Brain microvascular endothelial cell (primary cell): ENCODE data around the gene HMGB1.

Experiments
- DNase-seq: peaks from one replicate; pipeline ENCODE4 v3.0.0-alpha.2; 2020
- H3K27ac ChIP-seq: fragments of 250-450 bp; sonication (Bioruptor Pico); 2 replicates; pipeline ENCODE4 v1.5.1; 2020; ENCODE audit warnings: mild to moderate bottlenecking, moderate library complexity
- H3K27me3 ChIP-seq: fragments of 250-450 bp; sonication (Bioruptor Pico); replicated peaks from 2 replicates; pipeline ENCODE4 v1.5.1; 2020; ENCODE audit warnings: mild to moderate bottlenecking
- H3K36me3 ChIP-seq: fragments of 250-450 bp; sonication (Bioruptor Pico); replicated peaks from 2 replicates; pipeline ENCODE4 v1.5.1; 2020; ENCODE audit warnings: mild to moderate bottlenecking
- H3K4me3 ChIP-seq: 2 replicates; pipeline ENCODE4 v1.5.1; 2011; ENCODE audit warnings: low read depth, mild to moderate bottlenecking, control low read depth, low read length, moderate library complexity
- in situ Hi-C: cut with HindIII; loops from 2 replicates; pipeline ENCODE4 v1.10.0; 2017; ENCODE audit warnings: low sequenced_read_pairs, low pct_ligation_motif_present
- TF ChIP-seq, protein P1 (sequence below): IDR thresholded peaks from 2 replicates; pipeline ENCODE4 v1.5.1; 2011; ENCODE audit warnings: low read depth, mild to moderate bottlenecking, moderate library complexity, low read length, control low read depth, inconsistent platforms; ENCODE audit errors: missing control alignments

HMGB1 gene

DNA sequence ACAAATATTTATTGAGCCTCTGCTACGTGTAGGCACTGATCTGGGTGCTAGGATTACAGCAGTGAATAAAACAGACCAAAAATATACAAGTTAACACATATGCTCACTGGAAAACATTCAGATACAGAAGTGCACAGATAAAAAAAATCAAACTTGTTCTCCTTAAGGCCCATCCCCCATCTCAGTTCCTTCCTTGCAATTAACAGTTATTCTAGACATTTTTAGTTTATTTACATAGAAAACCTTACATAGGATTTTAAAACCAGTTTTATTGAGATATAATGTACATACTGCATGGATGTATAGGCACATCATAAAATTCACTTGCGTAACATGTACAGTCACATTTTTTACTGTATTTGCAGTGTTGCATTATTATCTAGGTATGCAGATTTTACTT is 36.5 kb upstream of the HMGB1 start:
- in situ Hi-C loops: no loop called here
- H3K4me3 ChIP-seq: no peak overlapping the region

DNA sequence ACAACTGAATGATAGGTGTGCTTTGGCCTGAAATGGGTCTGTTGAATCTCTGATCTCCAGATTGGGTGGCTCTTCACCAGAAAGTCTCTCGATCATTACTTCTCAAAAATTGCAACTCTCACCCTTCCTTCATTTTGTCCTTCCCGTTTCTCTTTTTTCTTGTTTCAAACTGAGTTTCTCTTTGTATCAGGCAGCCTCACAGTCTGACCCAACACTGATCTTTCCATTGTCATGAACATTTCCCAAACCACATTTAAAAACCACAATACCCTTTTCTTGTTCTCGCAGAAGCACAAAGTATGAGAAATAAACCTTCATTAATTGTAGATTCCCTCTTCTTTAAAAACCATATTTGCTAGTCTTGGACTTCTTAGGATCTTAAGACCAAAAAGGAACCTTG is 33.6 kb upstream of the HMGB1 start:
- TF ChIP-seq, protein P1, sequence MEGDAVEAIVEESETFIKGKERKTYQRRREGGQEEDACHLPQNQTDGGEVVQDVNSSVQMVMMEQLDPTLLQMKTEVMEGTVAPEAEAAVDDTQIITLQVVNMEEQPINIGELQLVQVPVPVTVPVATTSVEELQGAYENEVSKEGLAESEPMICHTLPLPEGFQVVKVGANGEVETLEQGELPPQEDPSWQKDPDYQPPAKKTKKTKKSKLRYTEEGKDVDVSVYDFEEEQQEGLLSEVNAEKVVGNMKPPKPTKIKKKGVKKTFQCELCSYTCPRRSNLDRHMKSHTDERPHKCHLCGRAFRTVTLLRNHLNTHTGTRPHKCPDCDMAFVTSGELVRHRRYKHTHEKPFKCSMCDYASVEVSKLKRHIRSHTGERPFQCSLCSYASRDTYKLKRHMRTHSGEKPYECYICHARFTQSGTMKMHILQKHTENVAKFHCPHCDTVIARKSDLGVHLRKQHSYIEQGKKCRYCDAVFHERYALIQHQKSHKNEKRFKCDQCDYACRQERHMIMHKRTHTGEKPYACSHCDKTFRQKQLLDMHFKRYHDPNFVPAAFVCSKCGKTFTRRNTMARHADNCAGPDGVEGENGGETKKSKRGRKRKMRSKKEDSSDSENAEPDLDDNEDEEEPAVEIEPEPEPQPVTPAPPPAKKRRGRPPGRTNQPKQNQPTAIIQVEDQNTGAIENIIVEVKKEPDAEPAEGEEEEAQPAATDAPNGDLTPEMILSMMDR: no peak
- no peak overlapping the region for H3K27ac ChIP-seq
- H3K4me3 ChIP-seq: no peak overlapping the region
- in situ Hi-C loops: no loop called here
- H3K36me3 ChIP-seq: no peaks in the 10 kb centered on the region
- no peaks in the 10 kb centered on the region for H3K27me3 ChIP-seq
- DNase-seq: no peak

More for the DNA sequence above, 36.5 kb upstream of the HMGB1 start:
- H3K27ac ChIP-seq: no peak overlapping the region
- TF ChIP-seq, protein P1: no peak
- H3K36me3 ChIP-seq: no peaks in the 10 kb centered on the region
- H3K27me3 ChIP-seq: no peaks in the 10 kb centered on the region
- DNase-seq: no peak

DNA sequence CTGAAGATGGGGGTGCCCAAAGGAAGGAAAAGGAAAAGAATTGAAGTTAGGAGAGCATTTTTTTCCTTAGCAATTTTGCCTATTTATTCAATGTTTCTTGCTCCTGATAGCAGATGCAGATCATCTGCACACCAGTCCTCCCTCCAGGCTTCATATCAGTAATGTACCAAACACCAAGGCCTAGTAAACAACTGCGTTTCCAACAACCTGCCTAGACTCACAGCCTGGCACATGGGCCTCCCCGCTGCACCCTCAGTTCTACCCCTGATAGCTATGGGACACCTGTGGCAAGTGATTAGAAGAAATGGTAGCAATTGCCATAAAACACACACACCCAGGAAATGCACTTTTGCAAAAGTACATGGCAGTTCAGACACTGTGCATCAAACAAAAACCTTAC is 30.4 kb upstream of the HMGB1 start:
- H3K4me3 ChIP-seq: no peak overlapping the region
- in situ Hi-C loops: no loop called here
- DNase-seq: no peak
- H3K36me3 ChIP-seq: no peaks in the 10 kb centered on the region
- TF ChIP-seq, protein P1: no peak
- no peaks in the 10 kb centered on the region for H3K27me3 ChIP-seq
- no peak overlapping the region for H3K27ac ChIP-seq

DNA sequence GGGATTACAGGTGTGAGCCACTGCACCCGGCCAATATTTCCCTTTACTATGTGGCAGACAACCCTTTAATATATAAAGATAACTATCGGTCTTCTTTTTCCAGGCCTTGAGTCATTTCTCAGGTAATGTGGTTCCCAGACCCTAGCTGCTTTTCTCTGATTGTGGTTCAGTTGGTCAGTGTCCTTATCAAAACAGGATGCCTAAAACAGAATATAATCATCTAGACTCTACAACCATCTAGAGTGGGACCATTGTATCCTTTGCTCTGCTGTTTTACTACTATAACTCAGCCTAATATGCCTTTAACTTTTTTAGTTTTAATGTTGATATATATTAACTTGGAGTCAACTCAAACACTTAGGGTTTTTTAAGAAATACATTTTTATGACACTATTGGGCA is 30.0 kb upstream of the HMGB1 start:
- DNase-seq: no peak
- H3K27ac ChIP-seq: no peak overlapping the region
- no peaks in the 10 kb centered on the region for H3K27me3 ChIP-seq
- H3K4me3 ChIP-seq: no peak overlapping the region
- TF ChIP-seq, protein P1: no peak
- H3K36me3 ChIP-seq: no peaks in the 10 kb centered on the region
- in situ Hi-C loops: no loop called here

DNA sequence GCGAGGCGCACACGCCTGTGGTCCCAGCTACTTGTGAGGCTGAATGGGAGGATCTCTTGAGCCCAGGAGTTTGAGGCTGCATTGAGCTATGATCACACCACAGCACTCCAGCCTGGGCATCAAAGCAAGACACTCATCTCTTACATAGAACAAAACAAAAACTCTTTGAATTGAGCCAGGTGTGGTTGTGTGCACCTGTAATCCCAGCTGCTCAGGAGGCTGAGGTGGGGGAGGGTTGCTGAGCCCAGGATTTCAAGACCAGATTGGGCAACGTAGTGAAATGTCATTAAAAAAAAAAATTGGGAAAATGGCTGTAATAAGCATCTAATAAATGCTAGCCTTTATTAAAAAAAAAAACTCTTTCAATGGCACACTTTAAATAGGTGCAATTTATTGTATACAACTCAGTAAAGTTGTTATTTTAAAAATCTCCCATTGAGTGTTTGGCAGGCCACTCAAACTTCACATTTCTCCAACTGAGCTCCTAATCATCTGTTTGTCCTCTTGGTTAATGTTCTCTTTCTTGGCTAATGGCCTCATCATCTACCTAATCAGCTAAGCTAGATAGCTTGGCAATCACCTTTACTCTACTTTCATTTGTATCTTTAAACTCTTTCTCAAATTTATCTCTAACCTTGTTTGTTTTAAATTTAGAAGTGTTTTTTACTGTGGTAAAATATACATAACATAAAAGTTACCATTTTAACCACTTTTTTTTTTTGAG is 28.1 kb upstream of the HMGB1 start:
- DNase-seq: no peak
- no peaks in the 10 kb centered on the region for H3K27me3 ChIP-seq
- in situ Hi-C loops: no loop called here
- H3K27ac ChIP-seq: no peak overlapping the region
- no peak overlapping the region for H3K4me3 ChIP-seq
- TF ChIP-seq, protein P1: no peak
- no peaks in the 10 kb centered on the region for H3K36me3 ChIP-seq

DNA sequence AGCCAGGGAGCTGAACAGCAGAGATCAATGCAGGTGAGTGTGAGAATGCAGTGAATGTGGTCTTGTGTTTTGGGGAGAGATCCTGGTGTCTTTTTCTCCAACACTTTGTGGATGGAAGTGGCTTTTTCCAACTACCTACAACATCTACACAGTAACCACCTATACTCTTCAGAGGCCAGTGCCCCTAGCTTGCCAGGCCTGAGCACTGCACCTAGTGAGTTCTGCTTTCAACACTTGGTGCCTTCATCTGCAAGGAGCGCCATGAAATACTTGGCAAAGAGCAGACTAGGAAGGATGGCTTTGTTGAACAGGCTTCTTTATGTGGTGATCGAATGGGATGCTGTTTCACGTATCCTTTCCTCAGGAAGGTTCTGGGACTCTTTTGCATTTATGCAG is 21.3 kb upstream of the HMGB1 start:
- TF ChIP-seq, protein P1: no peak
- Histone ChIP-seq H3K27ac (no peak overlapping the region), H3K36me3 (no peaks in the 10 kb centered on the region), H3K4me3 (no peak overlapping the region), H3K27me3 (peaks cover 3% of the 10 kb centered on the region)
- in situ Hi-C loops: no loop called here
- no peak for DNase-seq
